Measurements from ENCODE around the gene PTP4A2.

The PTP4A2 gene

GRCh38 chr1:31861346-31861745 is 76.8 kb downstream of the PTP4A2 start:
- no peak for TF ChIP-seq SUZ12 (IDR thresholded peaks at IDR 0.05; ENCODE audit: extremely low read depth, insufficient read depth, insufficient read length)
- no peak for TF ChIP-seq YY1 (IDR thresholded peaks at IDR 0.05; ENCODE audit: insufficient read depth, insufficient read length)
- H3K9me3 ChIP-seq (ENCODE audit: insufficient read depth, low read length), result no peaks in the 10 kb centered on the region
- H3K9ac ChIP-seq (ENCODE audit: insufficient read length, low read depth), result no peak overlapping the region
- no peak overlapping the region for H3K4me3 ChIP-seq (ENCODE audit: insufficient read length, low read depth)
- no peaks in the 10 kb centered on the region for H3K4me1 ChIP-seq (ENCODE audit: insufficient read depth, insufficient read length)
- peaks cover 16% of the 10 kb centered on the region for H3K36me3 ChIP-seq (ENCODE audit: insufficient read depth, insufficient read length, low read length)
- DNase-seq (ENCODE audit: low read depth, low spot score), result no peak
- no peaks in the 10 kb centered on the region for H3K27me3 ChIP-seq (ENCODE audit: insufficient read depth, insufficient read length)

- Histone ChIP-seq H3K36me3 (ENCODE audit: insufficient read depth, insufficient read length, low read length) (peaks cover 16% of the 10 kb centered on the region), H3K9ac (ENCODE audit: insufficient read length, low read depth) (no peak overlapping the region), H3K27me3 (ENCODE audit: insufficient read depth, insufficient read length) (no peaks in the 10 kb centered on the region), H3K4me3 (ENCODE audit: insufficient read length, low read depth) (no peak overlapping the region), H3K9me3 (ENCODE audit: insufficient read depth, low read length) (no peaks in the 10 kb centered on the region), H3K4me1 (ENCODE audit: insufficient read depth, insufficient read length) (no peaks in the 10 kb centered on the region)
- TF ChIP-seq ZNF274 (IDR thresholded peaks at IDR 0.05; ENCODE audit: low read depth, low read length) (no peak), YY1 (IDR thresholded peaks at IDR 0.05; ENCODE audit: insufficient read depth, insufficient read length) (no peak), SUZ12 (IDR thresholded peaks at IDR 0.05; ENCODE audit: extremely low read depth, insufficient read depth, insufficient read length) (no peak)
- DNase-seq (ENCODE audit: low read depth, low spot score), result no peak
Measured at GRCh38 chr1:31860581-31860980, 77.6 kb downstream of the PTP4A2 start.

GRCh38 chr1:31859719-31860118 is 78.4 kb downstream of the PTP4A2 start:
- H3K4me1 ChIP-seq (ENCODE audit: insufficient read depth, insufficient read length), result no peaks in the 10 kb centered on the region
- no peak overlapping the region for H3K4me3 ChIP-seq (ENCODE audit: insufficient read length, low read depth)
- H3K36me3 ChIP-seq (ENCODE audit: insufficient read depth, insufficient read length, low read length), result peaks cover 20% of the 10 kb centered on the region
- no peak for DNase-seq (ENCODE audit: low read depth, low spot score)
- no peaks in the 10 kb centered on the region for H3K27me3 ChIP-seq (ENCODE audit: insufficient read depth, insufficient read length)
- no peaks in the 10 kb centered on the region for H3K9me3 ChIP-seq (ENCODE audit: insufficient read depth, low read length)
- TF ChIP-seq ZNF274 (IDR thresholded peaks at IDR 0.05; ENCODE audit: low read depth, low read length) (no peak), SUZ12 (IDR thresholded peaks at IDR 0.05; ENCODE audit: extremely low read depth, insufficient read depth, insufficient read length) (no peak), YY1 (IDR thresholded peaks at IDR 0.05; ENCODE audit: insufficient read depth, insufficient read length) (no peak)
- no peak overlapping the region for H3K9ac ChIP-seq (ENCODE audit: insufficient read length, low read depth)

GRCh38 chr1:31859044-31859443 is 79.1 kb downstream of the PTP4A2 start:
- no peak overlapping the region for H3K9ac ChIP-seq (ENCODE audit: insufficient read length, low read depth)
- no peak for DNase-seq (ENCODE audit: low read depth, low spot score)
- no peaks in the 10 kb centered on the region for H3K9me3 ChIP-seq (ENCODE audit: insufficient read depth, low read length)
- no peaks in the 10 kb centered on the region for H3K27me3 ChIP-seq (ENCODE audit: insufficient read depth, insufficient read length)
- TF ChIP-seq YY1 (IDR thresholded peaks at IDR 0.05; ENCODE audit: insufficient read depth, insufficient read length) (no peak), SUZ12 (IDR thresholded peaks at IDR 0.05; ENCODE audit: extremely low read depth, insufficient read depth, insufficient read length) (no peak), ZNF274 (IDR thresholded peaks at IDR 0.05; ENCODE audit: low read depth, low read length) (no peak)
- H3K4me3 ChIP-seq (ENCODE audit: insufficient read length, low read depth), result no peak overlapping the region
- H3K4me1 ChIP-seq (ENCODE audit: insufficient read depth, insufficient read length), result no peaks in the 10 kb centered on the region
- peaks cover 23% of the 10 kb centered on the region for H3K36me3 ChIP-seq (ENCODE audit: insufficient read depth, insufficient read length, low read length)

- Histone ChIP-seq H3K4me3 (ENCODE audit: insufficient read length, low read depth) (no peak overlapping the region), H3K9me3 (ENCODE audit: insufficient read depth, low read length) (no peaks in the 10 kb centered on the region), H3K4me1 (ENCODE audit: insufficient read depth, insufficient read length) (no peaks in the 10 kb centered on the region), H3K27me3 (ENCODE audit: insufficient read depth, insufficient read length) (no peaks in the 10 kb centered on the region), H3K9ac (ENCODE audit: insufficient read length, low read depth) (no peak overlapping the region), H3K36me3 (ENCODE audit: insufficient read depth, insufficient read length, low read length) (peaks cover 23% of the 10 kb centered on the region)
- TF ChIP-seq ZNF274 (IDR thresholded peaks at IDR 0.05; ENCODE audit: low read depth, low read length), result no peak
- TF ChIP-seq YY1 (IDR thresholded peaks at IDR 0.05; ENCODE audit: insufficient read depth, insufficient read length), result no peak
- no peak for TF ChIP-seq SUZ12 (IDR thresholded peaks at IDR 0.05; ENCODE audit: extremely low read depth, insufficient read depth, insufficient read length)
- DNase-seq (ENCODE audit: low read depth, low spot score), result no peak
Measured at GRCh38 chr1:31857863-31858262, 80.3 kb downstream of the PTP4A2 start.

Data from NT2/D1 (cell line).